Left lung (tissue), 10 donors: Measurements from ENCODE around the gene TMCC1. TPM values are rescaled to one million over a fixed set of nuclear protein-coding genes. Genes with fewer than 3 reads are reported as not detected.
"Not testable (repeated sequence)": the region's sequence is repeated elsewhere in the genome, so short reads cannot be mapped to it uniquely, and the experiment has no call there.

Experiments
- ATAC-seq: fragments of 200-7000 bp; cut with Tn5 transposase; one replicate; pipeline ENCODE4 v1.9.1; 2020; ENCODE audit warnings: moderate library complexity
- DNase-seq, 4 donors: peaks; one replicate each; pipeline ENCODE4 v3.0.0-alpha.2; 2013 to 2020
- H3K27ac ChIP-seq, 2 donors: fragments of 200-600 bp; sonication (generic) in 1 of 2; one replicate each; pipeline versions ENCODE4 v1.5.0 to v1.8.0; 2020 to 2021
- H3K27me3 ChIP-seq, 2 donors: fragments of 200-600 bp; sonication (generic) in 1 of 2; one replicate each; pipeline versions ENCODE4 v1.5.0 to v1.8.0; 2020 to 2021
- H3K36me3 ChIP-seq, 2 donors: fragments of 200-600 bp; sonication (generic) in 1 of 2; one replicate each; pipeline versions ENCODE4 v1.5.0 to v1.8.0; 2020 to 2021
- H3K4me1 ChIP-seq, 2 donors: fragments of 200-600 bp; one replicate each; pipeline ENCODE4 v1.8.0; 2021
- H3K4me3 ChIP-seq, 2 donors: fragments of 200-600 bp; sonication (generic) in 1 of 2; one replicate each; pipeline versions ENCODE4 v1.5.0 to v1.8.0; 2020 to 2021; ENCODE audit warnings: mild to moderate bottlenecking in 1 of 2
- H3K9me3 ChIP-seq, 2 donors: fragments of 200-600 bp; sonication (generic) in 1 of 2; one replicate each; pipeline versions ENCODE4 v1.5.0 to v1.8.0; 2020 to 2021
- intact Hi-C, 2 donors: fragments of 100-400 bp; cut with DNase I; formaldehyde crosslinking; loops; one replicate each; pipeline versions ENCODE4 v1.11.2 to v1.14.2; 2022
- polyA plus RNA-seq, 6 donors: library from polyadenylated mRNA; unstranded; fragments of 120-200 nt; gene quantifications; one replicate each; pipeline ENCODE4 v1.2.1, GENCODE V29; 2013; ENCODE audit not compliant: insufficient read length in 6 of 6
- total RNA-seq, 2 donors: library from RNA; stranded (reverse); fragmentation: NEBNext Ultra II Directional; extraction: Animal tissue kit (Norgen Biotek cat#: 25700); gene quantifications; one replicate each; pipeline ENCODE4 v1.2.1, GENCODE V29; 2021
- TF ChIP-seq, protein P1 (sequence below), 2 donors: fragments of 200-600 bp; sonication (generic) in 1 of 2; IDR thresholded peaks; one replicate each; pipeline versions ENCODE4 v1.5.0 to v1.8.0; 2021; ENCODE audit warnings: antibody characterized with exemption in 2 of 2
- donor health status: DM: no; HTN: yes; CAD: no.
- donor health status: DM: no; HTN: no; CAD: no.

The TMCC1 gene
- total and polyA plus RNA-seq, 8 donors: 24.4 to 38.8 (median 27.4) TPM

- Histone ChIP-seq H3K27me3 (no peaks in the 10 kb centered on the region), H3K4me3 (no peak overlapping the region), H3K27ac (peak overlapping the region in 1 of 2 donors; percentile 8), H3K4me1 (peaks cover 0 to 9% of the 10 kb centered on the region in 2 donors), H3K9me3 (peaks cover 0 to 15% of the 10 kb centered on the region in 2 donors), H3K36me3 (no peaks in the 10 kb centered on the region)
- peak; percentile 57 for ATAC-seq
- TF ChIP-seq, protein P1, sequence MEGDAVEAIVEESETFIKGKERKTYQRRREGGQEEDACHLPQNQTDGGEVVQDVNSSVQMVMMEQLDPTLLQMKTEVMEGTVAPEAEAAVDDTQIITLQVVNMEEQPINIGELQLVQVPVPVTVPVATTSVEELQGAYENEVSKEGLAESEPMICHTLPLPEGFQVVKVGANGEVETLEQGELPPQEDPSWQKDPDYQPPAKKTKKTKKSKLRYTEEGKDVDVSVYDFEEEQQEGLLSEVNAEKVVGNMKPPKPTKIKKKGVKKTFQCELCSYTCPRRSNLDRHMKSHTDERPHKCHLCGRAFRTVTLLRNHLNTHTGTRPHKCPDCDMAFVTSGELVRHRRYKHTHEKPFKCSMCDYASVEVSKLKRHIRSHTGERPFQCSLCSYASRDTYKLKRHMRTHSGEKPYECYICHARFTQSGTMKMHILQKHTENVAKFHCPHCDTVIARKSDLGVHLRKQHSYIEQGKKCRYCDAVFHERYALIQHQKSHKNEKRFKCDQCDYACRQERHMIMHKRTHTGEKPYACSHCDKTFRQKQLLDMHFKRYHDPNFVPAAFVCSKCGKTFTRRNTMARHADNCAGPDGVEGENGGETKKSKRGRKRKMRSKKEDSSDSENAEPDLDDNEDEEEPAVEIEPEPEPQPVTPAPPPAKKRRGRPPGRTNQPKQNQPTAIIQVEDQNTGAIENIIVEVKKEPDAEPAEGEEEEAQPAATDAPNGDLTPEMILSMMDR (IDR thresholded peaks at IDR 0.05): no peak
- intact Hi-C loops: no loop called here
- peak in 1 of 4 donors; percentile 23 for DNase-seq
These were observed 136.6 kb downstream of the TMCC1 start for GRCh38 chr3:129756871-129757270.

DNA sequence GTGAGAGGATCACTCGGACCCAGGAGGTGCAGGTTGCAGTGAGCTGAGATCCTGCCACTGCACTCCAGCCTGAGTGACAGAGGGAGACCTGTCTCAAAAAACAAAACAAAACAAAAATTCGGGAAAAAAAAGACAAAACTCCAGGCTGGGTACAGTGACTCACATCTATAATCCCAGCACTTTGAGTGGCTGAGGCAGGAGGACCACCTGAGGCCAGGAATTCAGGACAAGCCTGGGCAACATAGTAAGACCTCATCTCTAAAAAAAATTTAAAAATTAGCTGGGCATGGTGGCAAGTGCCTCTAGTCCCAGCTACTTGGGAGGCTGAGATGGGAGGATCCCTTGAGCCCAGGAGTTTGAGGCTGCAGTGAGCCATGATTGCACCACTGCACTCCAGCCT, 142.4 kb downstream of the TMCC1 start:
- intact Hi-C loops, H3K27ac ChIP-seq, ATAC-seq, H3K36me3 ChIP-seq, H3K4me1 ChIP-seq, DNase-seq, H3K27me3 ChIP-seq, H3K4me3 ChIP-seq: not testable (repeated sequence)
- H3K9me3 ChIP-seq: peaks cover 0 to 15% of the 10 kb centered on the region in 2 donors

DNA sequence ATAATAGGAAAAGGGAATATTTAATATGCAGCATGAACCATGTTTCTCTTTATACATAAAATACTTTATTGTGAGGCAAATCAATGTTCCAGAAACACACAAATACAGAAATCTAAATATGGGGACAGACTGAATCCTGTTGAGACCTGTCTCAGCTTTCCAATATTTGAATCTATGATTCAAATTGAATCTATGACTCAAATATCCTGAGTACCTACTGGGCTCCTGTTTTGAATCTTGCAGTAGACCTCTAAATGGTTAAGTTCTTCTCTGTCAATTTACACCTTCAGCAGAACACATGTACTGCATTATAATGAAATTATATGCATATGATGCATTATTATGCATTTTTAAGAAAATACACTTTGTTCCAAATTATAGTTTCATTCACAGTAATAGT, 143.8 kb downstream of the TMCC1 start:
- Histone ChIP-seq H3K27ac (no peak overlapping the region), H3K4me1 (peaks cover 0 to 9% of the 10 kb centered on the region in 2 donors), H3K4me3 (no peak overlapping the region), H3K9me3 (peaks cover 0 to 15% of the 10 kb centered on the region in 2 donors), H3K36me3 (no peaks in the 10 kb centered on the region), H3K27me3 (no peaks in the 10 kb centered on the region)
- intact Hi-C loops: no loop called here
- no peak for ATAC-seq
- TF ChIP-seq, protein P1 (IDR thresholded peaks at IDR 0.05): no peak
- DNase-seq: no peak

DNA sequence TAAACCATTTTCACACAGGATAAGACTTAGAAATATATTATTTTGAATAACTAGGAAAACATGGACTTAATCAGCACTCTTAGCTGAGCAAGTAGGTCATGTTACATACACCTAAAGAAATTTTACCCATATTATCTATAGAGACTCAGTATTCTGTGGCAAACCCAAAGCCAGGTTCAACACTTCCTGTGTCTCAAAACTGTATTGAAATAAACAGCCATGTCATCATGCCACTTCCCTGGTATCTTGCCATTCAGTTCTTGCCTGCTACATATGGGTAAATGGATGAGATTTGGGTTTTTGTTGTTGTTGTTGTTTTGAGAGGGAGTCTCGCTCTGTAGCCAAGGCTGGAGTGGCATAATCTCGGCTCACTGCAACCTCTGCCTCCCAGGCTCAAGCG, 145.5 kb downstream of the TMCC1 start:
- Histone ChIP-seq H3K27ac (no peak overlapping the region), H3K36me3 (no peaks in the 10 kb centered on the region), H3K4me1 (peaks cover 0 to 9% of the 10 kb centered on the region in 2 donors), H3K4me3 (no peak overlapping the region), H3K27me3 (no peaks in the 10 kb centered on the region), H3K9me3 (peaks cover 0 to 6% of the 10 kb centered on the region in 2 donors)
- TF ChIP-seq, protein P1 (IDR thresholded peaks at IDR 0.05): no peak
- intact Hi-C loops: no loop called here
- ATAC-seq (no peak), DNase-seq (no peak)

DNA sequence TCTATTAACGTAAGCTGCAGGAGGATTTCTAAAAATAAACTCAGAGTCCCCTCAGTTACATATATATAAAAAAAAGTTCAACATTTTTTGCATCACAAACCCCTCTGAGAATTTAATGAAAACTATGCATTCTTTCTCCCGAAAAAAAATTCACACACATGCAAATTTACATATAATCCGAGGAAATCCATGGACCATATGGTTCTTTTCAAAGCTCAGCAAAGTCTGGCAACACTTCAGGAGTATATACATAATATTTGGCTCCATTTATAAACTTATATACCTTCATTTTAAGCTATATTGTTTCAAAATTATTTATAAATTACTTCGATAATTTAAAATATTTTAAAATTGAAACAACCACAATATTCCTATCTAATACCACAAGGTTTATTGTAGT, 146.4 kb downstream of the TMCC1 start:
- Histone ChIP-seq H3K36me3 (no peaks in the 10 kb centered on the region), H3K27me3 (no peaks in the 10 kb centered on the region), H3K9me3 (no peaks in the 10 kb centered on the region), H3K27ac (no peak overlapping the region), H3K4me1 (peaks cover 0 to 9% of the 10 kb centered on the region in 2 donors), H3K4me3 (no peak overlapping the region)
- TF ChIP-seq, protein P1 (IDR thresholded peaks at IDR 0.05): no peak
- DNase-seq: no peak
- ATAC-seq: no peak
- intact Hi-C loops: no loop called here

DNA sequence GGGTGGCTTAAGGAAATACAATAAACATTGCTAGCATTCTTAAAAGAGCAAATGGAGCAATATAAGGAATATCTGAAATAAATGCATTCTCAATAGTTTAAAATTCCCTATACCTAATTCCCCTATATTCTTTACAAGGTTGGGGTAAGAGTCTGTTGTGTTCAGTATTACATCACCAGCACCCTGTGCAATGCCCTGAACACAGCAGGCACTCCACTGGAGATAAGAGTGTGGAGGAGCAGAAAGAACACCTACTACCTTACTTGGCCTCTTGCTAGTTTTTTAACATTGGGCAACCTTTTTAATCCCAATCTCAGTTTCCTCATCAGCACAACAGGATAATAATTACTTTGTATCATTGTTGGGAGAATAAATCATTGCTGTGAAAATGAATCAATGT, 146.9 kb downstream of the TMCC1 start:
- no peaks in the 10 kb centered on the region for H3K27me3 ChIP-seq
- DNase-seq (no peak), ATAC-seq (peak; percentile 86)
- H3K4me3 ChIP-seq: no peak overlapping the region
- H3K27ac ChIP-seq: no peak overlapping the region
- intact Hi-C loops: no loop called here
- no peaks in the 10 kb centered on the region for H3K36me3 ChIP-seq
- H3K9me3 ChIP-seq: no peaks in the 10 kb centered on the region
- TF ChIP-seq, protein P1 (IDR thresholded peaks at IDR 0.05): no peak
- H3K4me1 ChIP-seq: peaks cover 0 to 9% of the 10 kb centered on the region in 2 donors
